Suppressor macrophage treated with lipopolysaccharide for 1 hour (primary cell): ENCODE measurements around the gene MCF2L.

Experiments used
- DNase-seq, 3 donors: peaks; one replicate each; pipeline ENCODE4 v3.0.0-alpha.2; 2020 to 2022

Gene MCF2L

GRCh38 chr13:113119822-113120189 lies 150.8 kb downstream of the MCF2L start:
- DNase-seq, result no peak

DNA sequence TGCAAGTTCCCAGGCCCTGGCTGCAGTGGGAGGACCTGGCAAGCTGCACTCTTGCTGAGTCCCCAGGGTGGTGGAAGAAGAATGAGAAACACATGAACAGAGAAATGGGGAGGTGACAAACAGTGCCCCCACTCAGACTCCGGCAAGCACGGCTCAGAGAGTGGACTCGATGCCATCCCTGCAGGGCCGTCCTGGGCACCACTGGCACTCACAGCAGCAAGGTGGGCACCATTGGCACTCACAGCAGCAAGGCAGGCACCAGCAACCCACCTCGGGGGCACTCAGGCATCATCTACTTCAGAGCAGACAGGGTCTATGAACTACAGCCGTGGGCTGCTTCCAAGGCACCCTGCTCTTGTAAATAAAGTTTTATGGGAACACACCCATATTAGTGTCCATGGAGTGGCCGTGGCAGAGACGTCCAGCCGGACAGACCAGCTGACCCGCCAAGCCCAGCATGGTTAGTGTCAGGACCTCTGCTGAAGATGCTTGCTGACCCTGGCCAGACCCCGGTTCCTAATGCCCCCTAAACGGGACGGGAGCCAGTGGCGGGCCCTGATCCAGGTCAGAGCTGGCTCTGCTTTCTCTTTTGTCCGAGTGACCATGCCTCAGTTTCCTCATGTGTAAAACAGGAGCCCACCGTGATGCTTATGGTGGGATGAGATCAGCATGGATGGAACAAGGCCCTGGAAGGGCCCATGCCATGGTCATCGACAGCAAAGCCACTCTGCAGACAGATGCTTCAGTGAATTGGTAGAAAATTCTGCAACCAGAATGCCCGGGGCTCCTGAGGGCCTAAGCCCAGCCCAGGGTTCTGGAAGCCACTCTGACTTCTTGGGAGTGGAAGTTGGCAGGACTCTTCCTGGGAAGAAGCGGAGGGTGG lies 151.5 kb downstream of the MCF2L start:
- no peak for DNase-seq

- no peak for DNase-seq
Measured at GRCh38 chr13:113121183-113121927, 152.3 kb downstream of the MCF2L start.

GRCh38 chr13:113121928-113122471 lies 153.0 kb downstream of the MCF2L start:
- no peak for DNase-seq

GRCh38 chr13:113122550-113123225 lies 153.7 kb downstream of the MCF2L start, which contains the start of gene F10:
Gene F10, plus strand, starts transcription at chr13:113122799. Its CDS starts 57 bp downstream, at chr13:113122856.
- no peak for DNase-seq

- DNase-seq, result peak in 2 of 3 donors; percentile 21
Measured at GRCh38 chr13:113123226-113124201, 154.5 kb downstream of the MCF2L start.

- DNase-seq, result no peak
Measured at GRCh38 chr13:113124211-113124970, 155.4 kb downstream of the MCF2L start.

DNA sequence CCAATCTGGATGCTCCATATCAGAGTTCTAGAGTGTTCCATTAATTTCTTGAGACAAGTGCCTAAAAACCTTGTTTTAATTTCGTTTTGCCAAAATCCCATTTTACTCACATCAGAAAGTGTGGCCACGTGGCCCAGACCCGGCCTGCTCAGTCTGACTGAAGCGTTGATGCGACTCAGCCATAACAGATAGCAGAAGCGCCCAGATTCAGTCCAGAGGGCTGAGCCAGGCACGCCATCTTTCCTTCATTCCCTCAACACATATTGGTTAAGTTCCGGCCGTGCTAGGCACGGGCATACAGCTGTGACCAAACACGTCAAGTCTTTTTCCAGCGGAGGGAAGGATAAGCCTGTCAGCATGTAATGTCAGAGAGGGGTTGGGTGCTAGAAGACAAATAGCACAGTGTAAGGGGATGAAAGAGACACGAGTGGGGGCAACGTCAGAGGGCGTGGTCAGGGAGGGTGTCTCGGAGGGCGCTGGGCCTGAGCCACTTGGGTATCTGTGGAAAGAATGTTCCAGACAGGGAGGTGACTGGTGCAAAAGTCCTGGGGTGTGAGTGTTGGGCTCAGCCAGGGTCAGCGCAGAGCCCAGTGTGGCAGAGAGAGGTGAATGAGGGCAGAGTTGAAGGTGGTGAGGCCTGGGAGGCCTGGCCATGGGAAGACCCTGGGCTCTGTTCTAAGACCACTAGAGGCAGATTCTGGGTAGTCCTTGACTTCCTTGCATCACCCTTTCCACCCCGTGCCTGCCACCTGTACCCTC lies 156.7 kb downstream of the MCF2L start:
- no peak for DNase-seq

DNA sequence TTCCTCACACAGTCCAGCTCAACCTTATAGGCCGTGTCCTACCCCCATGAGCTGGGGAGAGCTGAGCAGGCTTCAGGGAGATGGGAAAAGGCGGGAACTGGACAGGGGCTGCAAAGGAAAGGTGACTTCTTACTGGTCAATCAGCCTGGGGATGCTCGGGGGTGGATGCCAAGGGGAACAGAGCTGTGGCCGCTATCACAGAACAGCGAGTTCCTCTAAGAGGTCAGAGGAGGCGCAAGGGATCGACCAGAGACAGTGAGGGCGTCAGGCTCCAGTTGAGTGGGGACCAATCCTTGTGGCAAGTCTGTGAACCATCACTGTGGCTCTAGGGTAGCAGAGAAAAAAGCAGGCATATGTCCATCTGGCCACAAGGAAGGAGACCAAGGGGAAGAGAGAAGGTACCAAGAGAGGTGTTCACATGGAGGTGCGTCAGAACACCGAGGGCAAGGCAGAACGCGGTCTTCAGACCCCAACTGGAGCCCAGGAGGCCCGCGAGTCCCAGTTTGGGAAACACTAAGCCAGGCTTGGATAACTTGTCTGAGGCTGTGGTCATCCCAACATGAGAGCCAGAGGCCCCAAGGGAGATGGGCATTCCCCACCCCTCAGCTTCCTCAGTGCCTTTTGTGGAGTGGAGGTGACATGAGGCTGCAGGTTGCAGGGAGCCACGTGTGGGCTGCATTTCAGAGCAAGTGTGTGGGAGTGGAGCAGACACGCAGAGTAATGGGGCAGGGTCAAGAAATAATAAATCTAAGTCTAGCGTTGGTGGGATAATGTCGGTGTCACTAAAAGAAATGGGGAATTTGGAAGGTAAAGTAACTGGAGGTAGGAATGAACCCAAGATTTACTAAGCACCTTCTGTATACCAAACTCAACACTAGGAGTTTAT lies 157.5 kb downstream of the MCF2L start:
- DNase-seq, result no peak

GRCh38 chr13:113129480-113129879 lies 160.5 kb downstream of the MCF2L start:
- no peak for DNase-seq

DNA sequence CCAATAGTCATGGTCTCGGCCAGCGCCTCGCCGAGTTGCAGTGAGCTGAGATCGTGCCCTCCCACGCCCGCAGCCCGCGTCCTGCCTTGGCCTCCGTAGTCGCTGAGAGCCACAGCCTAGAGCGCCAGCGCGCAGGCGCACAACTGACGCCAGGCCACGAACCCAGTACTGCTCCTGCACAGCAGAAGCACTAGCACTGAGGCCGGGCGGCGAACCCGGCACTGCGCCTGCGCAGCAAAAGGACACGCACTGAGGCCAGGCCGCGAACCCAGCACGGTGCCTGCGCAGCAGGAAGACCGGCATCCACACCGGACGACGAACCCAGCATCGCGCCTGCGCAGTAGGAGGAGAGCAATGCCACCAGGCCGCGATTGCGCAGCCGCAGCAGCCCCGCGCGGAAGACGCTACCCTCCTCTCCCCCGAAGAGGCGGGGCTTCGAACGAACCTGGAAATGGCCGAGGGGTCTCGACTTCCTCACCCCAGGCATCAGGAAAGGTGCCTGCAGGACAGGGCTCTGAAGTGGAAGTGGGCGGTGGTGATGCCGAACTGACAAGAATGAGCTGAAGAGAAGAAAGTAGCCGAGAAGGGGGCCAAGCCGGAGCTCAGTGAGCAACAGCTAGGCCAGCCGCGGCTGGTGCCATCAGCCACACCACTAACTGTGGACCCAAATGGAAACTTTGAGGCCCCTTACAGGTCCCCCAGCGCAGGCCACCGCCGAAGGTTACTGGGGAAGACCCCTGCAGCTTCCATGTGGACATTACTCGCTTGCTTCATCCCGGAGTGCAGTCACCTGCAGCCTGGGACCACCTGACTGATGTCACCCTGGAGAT lies 161.1 kb downstream of the MCF2L start:
- DNase-seq, result peak in 1 of 3 donors; percentile 32

DNA sequence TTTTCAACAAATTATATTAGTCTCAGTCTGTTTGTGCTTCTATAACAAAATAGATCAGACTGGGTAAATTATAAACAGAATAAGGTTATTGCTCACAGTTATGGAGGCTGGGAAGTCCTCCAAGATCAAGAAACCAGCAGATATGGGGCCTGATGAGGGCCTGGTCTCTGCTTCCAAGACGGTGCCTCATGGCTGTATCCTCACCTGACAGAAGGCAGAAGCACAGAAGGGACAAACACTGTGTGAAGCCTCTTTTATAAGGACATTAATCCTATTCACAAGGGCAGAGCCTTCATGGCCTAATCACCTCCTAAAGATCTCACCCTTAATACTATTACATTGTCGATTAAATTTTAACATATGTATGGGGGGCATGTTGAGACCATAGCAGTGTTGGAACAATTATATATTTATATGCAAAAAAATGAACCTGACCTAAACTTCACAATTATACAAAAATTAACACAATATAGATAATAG lies 166.3 kb downstream of the MCF2L start:
- no peak for DNase-seq

GRCh38 chr13:113137691-113138298 lies 168.8 kb downstream of the MCF2L start:
- no peak for DNase-seq

GRCh38 chr13:113138792-113139551 lies 170.0 kb downstream of the MCF2L start:
- DNase-seq, result peak in 2 of 3 donors; percentile 31 to 48

DNA sequence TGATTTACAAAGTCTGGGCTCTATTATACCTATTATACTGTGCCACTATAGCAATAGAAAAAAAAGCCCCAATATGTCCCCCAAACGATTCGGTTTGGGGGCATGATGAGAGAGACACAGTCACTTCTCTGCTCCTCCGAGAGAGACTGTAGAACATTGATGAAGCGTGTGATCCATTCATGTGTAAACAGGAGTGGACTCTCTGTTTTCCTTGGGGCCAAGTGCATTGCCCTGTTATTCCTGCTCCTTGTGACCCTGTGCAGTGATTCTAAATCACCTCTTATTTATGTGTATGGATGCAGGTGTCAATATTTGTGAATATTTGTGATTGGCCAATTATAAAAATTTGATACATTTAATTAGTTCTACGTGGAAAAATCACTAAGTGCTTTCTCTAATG lies 170.6 kb downstream of the MCF2L start:
- no peak for DNase-seq

- no peak for DNase-seq
Measured at GRCh38 chr13:113140677-113141600, 171.9 kb downstream of the MCF2L start.
